Tongue (tissue), 2 donors: ENCODE data around the gene TET1. TPM values are rescaled to one million over a fixed set of nuclear protein-coding genes. Genes with fewer than 3 reads are reported as not detected.
A peak's percentile ranks its signal among the peaks of the same experiment; 100 is the strongest.
"Not testable (repeated sequence)": the region's sequence is repeated elsewhere in the genome, so short reads cannot be mapped to it uniquely, and the experiment has no call there.

ENCODE experiments used
- DNase-seq: peaks from one replicate; pipeline ENCODE4 v3.0.0-alpha.2; 2015
- total RNA-seq: library from RNA; depleted of rRNA; stranded (reverse); fragments of >200 nt; gene quantifications from one replicate; pipeline ENCODE4 v1.2.3, GENCODE V29; 2014

Gene TET1
- total RNA-seq, 1 donor from 2014 or later = 25.8 TPM

DNA sequence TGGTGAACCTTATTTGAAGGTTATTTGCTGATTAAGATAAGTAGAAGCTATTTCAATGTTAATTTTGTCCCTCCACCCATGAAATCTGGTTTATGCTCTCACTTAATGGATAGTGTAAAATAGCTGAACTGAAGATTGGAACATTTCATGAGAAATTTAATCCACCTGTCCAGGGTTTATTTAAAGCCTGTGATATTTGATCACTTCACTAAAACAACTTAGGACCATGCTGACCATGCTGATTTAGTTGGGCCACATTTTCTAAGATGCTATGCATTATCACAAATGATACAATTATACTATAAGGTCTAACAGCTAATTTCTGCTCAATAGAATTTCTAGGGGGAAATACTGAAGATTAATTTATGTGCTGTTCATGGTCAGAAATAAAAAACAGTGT, 53.8 kb downstream of the TET1 start:
- not testable (repeated sequence) for DNase-seq

DNA sequence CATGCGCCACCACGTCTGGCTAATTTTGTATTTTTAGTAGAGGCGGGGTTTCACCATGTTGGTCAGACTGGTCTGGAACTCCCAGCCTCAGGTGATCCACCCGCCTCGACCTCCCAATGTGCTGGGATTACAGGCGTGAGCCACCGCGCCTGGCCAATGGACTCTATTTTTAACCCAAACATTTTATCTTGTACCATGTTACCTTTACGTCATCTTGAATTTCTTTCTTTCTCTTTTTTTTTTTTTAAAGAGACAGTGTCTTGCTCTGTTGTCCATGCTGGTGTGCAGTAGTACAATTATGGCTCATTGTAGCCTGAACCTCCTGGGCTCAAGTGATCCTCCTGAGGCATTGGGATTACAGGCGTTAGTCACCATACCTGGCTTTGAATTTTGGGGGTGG, 57.6 kb downstream of the TET1 start:
- DNase-seq = not testable (repeated sequence)

GRCh38 chr10:68618234-68618633, 58.1 kb downstream of the TET1 start:
- DNase-seq = no peak

DNA sequence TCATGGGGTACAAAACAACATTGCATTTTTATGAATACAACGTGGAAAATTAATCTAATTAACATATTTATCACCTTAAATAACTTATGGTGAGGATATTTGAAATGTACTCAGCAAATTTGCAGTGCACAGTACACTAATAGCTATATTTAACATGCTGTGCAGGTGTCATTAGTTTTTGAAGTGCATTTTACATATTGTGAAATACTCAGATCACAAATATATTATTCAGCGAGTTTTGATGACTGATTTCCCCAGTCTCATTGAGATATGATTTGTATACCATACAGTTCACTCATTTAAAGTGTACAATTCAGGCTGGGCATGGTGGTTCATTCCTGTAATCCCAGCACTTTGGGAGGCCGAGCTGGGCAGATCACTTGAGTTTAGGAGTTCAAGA, 59.5 kb downstream of the TET1 start:
- DNase-seq = no peak

- DNase-seq = no peak
Measured at GRCh38 chr10:68625316-68625921, 65.3 kb downstream of the TET1 start.

GRCh38 chr10:68628576-68629127, 68.5 kb downstream of the TET1 start:
- peak; percentile 28 for DNase-seq

DNA sequence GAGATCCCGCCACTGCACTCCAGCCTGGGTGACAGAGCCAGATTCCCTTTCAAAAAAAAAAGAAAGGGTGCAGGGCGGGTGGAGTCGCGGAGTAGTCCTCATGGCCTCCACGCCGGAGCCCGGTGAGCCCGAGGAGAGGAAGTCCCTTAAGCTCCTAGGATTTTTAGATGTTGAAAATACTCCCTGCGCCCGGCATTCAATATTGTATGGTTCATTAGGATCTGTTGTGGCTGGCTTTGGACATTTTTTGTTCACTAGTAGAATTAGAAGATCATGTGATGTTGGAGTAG, 72.1 kb downstream of the TET1 start:
- DNase-seq = not testable (repeated sequence)

- DNase-seq = no peak
Measured at GRCh38 chr10:68633281-68633680, 73.1 kb downstream of the TET1 start.

DNA sequence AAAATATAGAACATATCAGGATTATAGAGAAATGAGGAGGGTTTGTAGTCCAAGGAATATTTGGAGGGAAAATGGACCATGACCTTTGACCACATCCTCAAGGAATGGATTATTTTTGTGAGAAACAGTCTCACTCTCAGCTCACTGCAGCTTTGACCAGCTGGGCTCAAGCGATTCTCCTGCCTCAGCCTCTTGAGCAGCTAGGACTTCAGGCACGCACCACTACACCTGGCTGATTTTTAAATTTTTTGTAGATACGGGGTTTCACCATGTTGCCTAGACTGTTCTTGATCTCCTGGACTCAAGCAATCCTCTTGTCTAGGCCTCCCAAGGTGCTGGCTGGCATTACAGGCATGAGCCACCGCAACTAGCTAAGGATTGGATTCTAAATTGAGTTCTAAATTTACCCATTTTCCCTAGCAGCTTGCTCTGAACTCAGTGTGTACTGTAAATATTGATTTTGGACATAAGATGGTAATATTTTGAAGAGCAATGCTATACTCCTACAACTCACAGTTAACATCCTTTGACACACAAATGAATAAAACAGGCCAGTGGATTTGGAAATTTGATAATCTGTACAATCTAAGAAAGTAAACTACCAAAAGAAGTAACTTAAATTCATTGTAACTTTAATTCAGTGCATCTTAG, 73.8 kb downstream of the TET1 start:
- DNase-seq = no peak

DNA sequence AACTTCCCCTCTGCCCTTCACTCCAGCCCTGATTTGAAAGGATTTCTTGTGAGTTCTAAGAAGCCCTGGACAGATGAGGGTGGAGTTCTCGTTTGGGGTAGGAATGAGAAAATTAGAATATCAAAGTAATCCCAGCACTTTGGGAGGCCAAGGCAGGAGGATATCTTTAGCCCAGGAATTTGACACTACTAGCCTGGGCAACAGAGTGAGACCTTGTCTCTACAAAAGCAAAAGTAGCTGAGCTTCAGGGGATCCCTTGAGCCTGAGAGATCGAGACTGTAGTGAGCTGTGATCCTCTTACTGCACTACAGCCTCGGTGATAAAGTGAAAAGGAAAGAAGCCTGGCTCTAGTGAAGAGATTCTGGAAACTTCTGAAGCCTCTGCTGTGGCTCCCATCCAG, 76.2 kb downstream of the TET1 start:
- DNase-seq = no peak

GRCh38 chr10:68643550-68643949, 83.4 kb downstream of the TET1 start:
- DNase-seq = not testable (repeated sequence)

- no peak for DNase-seq
Measured at GRCh38 chr10:68647672-68648341, 87.7 kb downstream of the TET1 start.

DNA sequence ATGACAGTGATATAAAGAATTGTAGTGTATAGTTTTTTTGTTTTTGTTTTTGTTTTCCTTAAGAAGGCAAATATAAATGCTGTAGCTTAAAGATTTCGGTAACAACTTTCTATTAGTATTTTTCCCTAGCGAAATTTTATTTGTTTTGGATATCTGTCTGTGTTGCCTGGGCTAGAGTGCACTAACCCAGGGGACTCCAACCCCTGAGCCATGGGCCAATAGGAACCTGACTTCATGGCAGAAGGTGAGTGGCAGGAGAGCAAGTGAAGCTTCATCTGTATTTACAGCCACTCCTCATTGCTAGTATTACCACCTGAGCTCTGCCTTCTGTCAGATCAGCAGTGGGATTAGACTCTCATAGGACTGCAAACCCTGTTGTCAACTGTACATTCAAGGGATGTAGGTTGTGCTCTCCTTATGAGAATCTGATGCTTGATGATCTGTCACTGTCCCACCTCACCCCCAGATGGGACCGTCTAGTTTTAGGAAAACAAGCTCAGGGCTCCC, 95.5 kb downstream of the TET1 start:
- no peak for DNase-seq

DNA sequence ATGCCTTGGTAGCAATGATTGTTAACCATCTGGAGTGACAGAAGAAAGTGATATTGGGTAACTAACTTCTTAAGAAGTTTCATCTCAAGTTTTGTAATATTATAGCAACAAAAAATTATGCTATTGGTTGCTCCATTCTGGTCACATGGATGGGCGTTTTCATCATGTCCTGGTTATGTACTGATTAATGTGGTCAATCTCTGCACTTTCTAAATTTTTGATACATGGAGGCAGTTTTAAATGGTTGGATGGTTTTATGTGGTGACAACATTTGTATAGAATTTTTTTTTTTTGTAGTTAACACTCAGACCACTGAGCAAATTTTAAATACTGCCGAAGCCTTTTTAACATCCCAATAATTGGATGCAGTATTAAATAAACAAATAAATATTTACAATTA, 105.7 kb downstream of the TET1 start:
- no peak for DNase-seq

GRCh38 chr10:68666280-68666760, 106.2 kb downstream of the TET1 start:
- no peak for DNase-seq

DNA sequence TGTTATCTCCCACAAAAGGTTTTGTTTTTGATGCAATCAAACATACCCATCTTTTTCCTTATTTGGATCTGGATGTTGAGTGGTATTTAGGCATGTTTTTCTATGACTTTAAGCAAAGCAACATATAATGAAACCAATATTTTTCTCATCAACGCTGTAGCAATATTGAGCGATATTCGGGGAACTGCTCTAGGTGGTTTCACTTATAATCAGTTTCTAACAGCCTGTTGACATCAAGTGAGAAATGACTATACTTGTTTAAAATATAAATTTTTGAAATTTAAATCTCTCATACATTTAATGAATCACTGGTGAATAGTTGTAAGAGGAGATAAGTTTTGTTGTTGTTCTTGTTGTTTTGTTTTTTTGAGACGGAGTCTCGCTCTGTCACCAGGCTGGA, 108.1 kb downstream of the TET1 start:
- no peak for DNase-seq

DNA sequence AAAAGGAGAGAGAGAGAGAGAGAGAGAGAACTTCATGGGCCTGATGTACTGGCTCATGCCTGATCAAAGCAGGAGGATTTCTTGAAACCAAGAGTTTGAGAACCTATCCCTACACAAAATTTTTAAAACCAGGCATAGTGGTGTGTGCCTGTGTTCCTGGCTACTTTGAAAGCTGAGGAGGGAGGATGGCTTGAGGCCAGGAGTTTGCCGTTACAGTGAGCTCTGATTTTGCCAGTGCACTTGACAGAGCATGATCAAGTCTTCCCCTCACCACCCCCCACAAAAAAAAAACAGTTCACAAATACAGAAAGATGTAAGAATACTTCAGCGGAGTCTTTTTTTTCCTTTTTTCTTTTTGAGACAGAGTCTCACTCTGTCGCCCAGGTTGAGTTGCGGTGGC, 108.8 kb downstream of the TET1 start:
- no peak for DNase-seq

DNA sequence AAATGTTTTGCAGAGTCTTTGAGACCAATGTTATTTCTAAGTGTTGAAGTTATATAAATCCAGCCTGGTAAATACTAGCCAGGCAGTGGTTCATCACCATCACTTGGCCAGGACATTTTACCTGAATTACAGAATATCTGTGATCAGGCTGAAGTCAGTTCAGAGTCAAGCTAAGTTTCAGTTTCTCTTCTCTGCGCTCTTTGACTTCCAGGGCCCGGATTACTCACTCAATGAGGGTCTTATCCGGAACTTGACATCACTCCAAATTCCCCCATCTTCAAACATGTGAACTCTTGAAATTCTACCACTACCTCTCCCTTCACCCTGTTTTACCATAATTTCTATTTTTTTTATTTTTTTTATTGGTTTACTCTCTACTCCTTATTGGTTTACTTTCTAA, 124.3 kb downstream of the TET1 start:
- DNase-seq = no peak

GRCh38 chr10:68696018-68696417, 135.9 kb downstream of the TET1 start:
- DNase-seq = no peak

DNA sequence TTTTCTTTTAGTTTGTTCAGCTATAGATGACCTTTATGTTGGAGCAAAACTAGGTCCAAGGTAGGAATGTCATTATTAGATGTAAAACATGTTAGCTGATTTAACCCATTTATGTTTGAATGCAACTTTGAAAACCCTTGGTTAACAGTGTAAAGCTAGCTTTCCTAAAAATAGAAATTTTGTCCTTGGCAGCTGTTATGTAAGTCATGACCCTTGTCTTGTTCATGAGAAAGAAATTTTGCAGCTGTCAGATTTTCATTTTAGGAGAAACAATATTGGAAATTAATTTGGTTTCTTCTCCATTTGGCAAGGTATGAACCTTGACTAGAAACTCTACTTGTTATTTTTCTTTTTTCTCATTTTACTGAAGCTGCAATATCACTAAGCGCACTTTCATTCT, 137.0 kb downstream of the TET1 start:
- DNase-seq = peak; percentile 12

GRCh38 chr10:68700197-68700596, 140.1 kb downstream of the TET1 start:
- DNase-seq = no peak

DNA sequence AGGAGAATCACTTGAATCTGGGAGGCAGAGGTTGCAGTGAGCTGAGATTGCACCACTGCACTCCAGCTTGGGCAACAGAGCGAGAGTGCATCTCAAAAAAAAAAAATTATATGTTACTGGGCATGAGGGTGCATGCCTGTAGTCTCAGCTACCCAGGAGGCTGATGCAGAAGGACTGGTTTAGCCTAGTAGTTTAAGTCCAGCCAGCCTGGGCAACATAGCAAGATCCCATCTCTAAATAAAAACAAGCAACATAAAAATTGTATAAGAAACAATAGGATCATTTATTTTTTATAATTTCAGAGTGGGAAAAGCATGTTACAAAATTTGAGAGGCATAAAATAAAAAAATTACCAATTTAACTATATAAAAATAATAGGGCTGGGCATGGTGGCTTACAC, 145.4 kb downstream of the TET1 start:
- DNase-seq = no peak

GRCh38 chr10:68708987-68709386, 148.8 kb downstream of the TET1 start:
- not testable (repeated sequence) for DNase-seq
